Measurements from ENCODE around the gene UPF1. TPM values are rescaled to one million over a fixed set of nuclear protein-coding genes. Genes with fewer than 3 reads are reported as not detected.

The UPF1 gene
- total RNA-seq, 1 donor: 37.3 TPM

GRCh38 chr19:18861235-18861634 lies 29.5 kb downstream of the UPF1 start:
- no peak for TF ChIP-seq CTCF (IDR thresholded peaks at IDR 0.05; ENCODE audit: insufficient read depth, low read length)
- no peak overlapping the region for H3K4me3 ChIP-seq (ENCODE audit: low read depth, low read length)
- no peak for DNase-seq (ENCODE audit: low read depth)

- DNase-seq (ENCODE audit: low read depth): no peak
- TF ChIP-seq CTCF (IDR thresholded peaks at IDR 0.05; ENCODE audit: insufficient read depth, low read length): no peak
- H3K4me3 ChIP-seq (ENCODE audit: low read depth, low read length): no peak overlapping the region
Measured at GRCh38 chr19:18861917-18862316, 30.2 kb downstream of the UPF1 start.

GRCh38 chr19:18862976-18863842 lies 31.4 kb downstream of the UPF1 start:
- DNase-seq (ENCODE audit: low read depth): no peak
- H3K4me3 ChIP-seq (ENCODE audit: low read depth, low read length): no peak overlapping the region
- TF ChIP-seq CTCF (IDR thresholded peaks at IDR 0.05; ENCODE audit: insufficient read depth, low read length): no peak

- no peak for DNase-seq (ENCODE audit: low read depth)
- H3K4me3 ChIP-seq (ENCODE audit: low read depth, low read length): no peak overlapping the region
- no peak for TF ChIP-seq CTCF (IDR thresholded peaks at IDR 0.05; ENCODE audit: insufficient read depth, low read length)
Measured at GRCh38 chr19:18863843-18864362, 32.1 kb downstream of the UPF1 start.

- no peak for TF ChIP-seq CTCF (IDR thresholded peaks at IDR 0.05; ENCODE audit: insufficient read depth, low read length)
- DNase-seq (ENCODE audit: low read depth): no peak
- no peak overlapping the region for H3K4me3 ChIP-seq (ENCODE audit: low read depth, low read length)
Measured at GRCh38 chr19:18865106-18865972, 33.6 kb downstream of the UPF1 start.

- H3K4me3 ChIP-seq (ENCODE audit: low read depth, low read length): no peak overlapping the region
- DNase-seq (ENCODE audit: low read depth): peak; percentile 50
Measured at GRCh38 chr19:18865973-18866799, 34.4 kb downstream of the UPF1 start.

More at GRCh38 chr19:18865973-18866799, 34.4 kb downstream of the UPF1 start:
- peak; percentile 76 for TF ChIP-seq CTCF (IDR thresholded peaks at IDR 0.05; ENCODE audit: insufficient read depth, low read length)
